HG02970 (cell line): ENCODE data around the gene CFAP53.
"Not testable (repeated sequence)": the region's sequence is repeated elsewhere in the genome, so short reads cannot be mapped to it uniquely, and the experiment has no call there.

ENCODE experiments used
- ATAC-seq: cut with Tn5 transposase; IDR thresholded peaks from one replicate; pipeline ENCODE4 v1.9.1; 2021; ENCODE audit warnings: mild to moderate bottlenecking, moderate library complexity, moderate number of reproducible peaks; ENCODE audit not compliant: unreplicated experiment, low FRiP score

Gene CFAP53

GRCh38 chr18:50274044-50274442, 7.7 kb upstream of the CFAP53 start:
- ATAC-seq = no peak

GRCh38 chr18:50273203-50274043, 7.1 kb upstream of the CFAP53 start:
- no peak for ATAC-seq

- no peak for ATAC-seq
Measured at GRCh38 chr18:50272568-50272967, 6.3 kb upstream of the CFAP53 start.

- ATAC-seq = peak; percentile 80
Measured at GRCh38 chr18:50268022-50268747, 1.9 kb upstream of the CFAP53 start.

GRCh38 chr18:50262977-50263376, 3.3 kb downstream of the CFAP53 start:
- ATAC-seq = no peak

GRCh38 chr18:50250935-50251334, 15.4 kb downstream of the CFAP53 start:
- ATAC-seq = no peak

GRCh38 chr18:50249576-50249975, 16.7 kb downstream of the CFAP53 start:
- no peak for ATAC-seq

- no peak for ATAC-seq
Measured at GRCh38 chr18:50247561-50247960, 18.7 kb downstream of the CFAP53 start.

GRCh38 chr18:50241768-50242167, 24.5 kb downstream of the CFAP53 start:
- not testable (repeated sequence) for ATAC-seq

- no peak for ATAC-seq
Measured at GRCh38 chr18:50240080-50240563, 26.2 kb downstream of the CFAP53 start.

- ATAC-seq = no peak
Measured at GRCh38 chr18:50232419-50232818, 33.9 kb downstream of the CFAP53 start.

- ATAC-seq = no peak
Measured at GRCh38 chr18:50231621-50232020, 34.7 kb downstream of the CFAP53 start.

GRCh38 chr18:50220249-50220648, 46.0 kb downstream of the CFAP53 start:
- not testable (repeated sequence) for ATAC-seq

- no peak for ATAC-seq
Measured at GRCh38 chr18:50218432-50219197, 47.7 kb downstream of the CFAP53 start.

GRCh38 chr18:50209311-50209710, 57.0 kb downstream of the CFAP53 start:
- ATAC-seq = no peak

- ATAC-seq = no peak
Measured at GRCh38 chr18:50207722-50208121, 58.6 kb downstream of the CFAP53 start.

GRCh38 chr18:50203801-50204604, 62.3 kb downstream of the CFAP53 start:
- no peak for ATAC-seq

GRCh38 chr18:50201476-50202018, 64.7 kb downstream of the CFAP53 start:
- no peak for ATAC-seq

- no peak for ATAC-seq
Measured at GRCh38 chr18:50199921-50200320, 66.4 kb downstream of the CFAP53 start.
